HG03521 (cell line): ENCODE data around the gene ITGA5.

Source experiments
- ATAC-seq: cut with Tn5 transposase; IDR thresholded peaks from one replicate; pipeline ENCODE4 v1.9.1; 2021; ENCODE audit warnings: mild to moderate bottlenecking, moderate library complexity; ENCODE audit not compliant: unreplicated experiment

The ITGA5 gene

DNA sequence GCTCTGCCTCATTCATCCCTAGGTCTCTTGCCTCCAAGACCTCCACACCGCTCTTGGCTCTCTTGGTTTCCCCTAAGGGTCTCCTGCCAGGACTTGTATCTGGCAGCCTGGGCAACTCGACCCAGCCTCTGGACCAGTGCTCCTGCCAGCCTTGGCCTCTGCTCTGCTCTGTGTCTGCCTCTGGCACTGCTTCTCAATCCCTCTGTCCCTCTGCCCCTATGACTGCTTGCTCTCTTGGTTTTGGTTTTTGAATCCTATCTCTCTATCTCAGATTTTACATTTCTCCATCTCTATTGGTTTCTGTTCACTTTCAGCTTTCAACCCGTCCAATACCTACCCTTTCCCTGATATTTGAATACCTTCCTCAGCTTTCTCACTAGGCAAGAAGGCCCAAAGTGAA is 6.3 kb downstream of the ITGA5 start:
- no peak for ATAC-seq

DNA sequence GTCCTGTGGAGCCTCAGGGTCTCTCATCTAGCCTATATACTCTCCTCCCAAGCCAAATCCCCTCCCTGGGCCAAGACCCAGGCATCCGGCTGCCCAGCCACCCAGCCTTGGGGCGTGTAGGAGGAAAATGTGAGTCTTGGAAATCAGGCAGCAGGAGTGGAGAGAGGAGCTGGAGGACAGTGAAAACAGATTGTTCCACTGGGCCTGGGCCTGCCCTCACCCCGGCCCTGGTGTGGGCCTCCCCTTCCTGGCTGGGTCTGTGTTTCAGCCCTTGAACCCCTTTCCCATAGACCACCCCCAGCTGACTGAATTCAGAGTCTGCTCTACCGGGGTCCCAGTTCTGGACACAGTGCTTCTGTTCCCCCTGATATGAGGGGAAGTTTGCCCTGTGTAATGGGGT is 6.7 kb downstream of the ITGA5 start:
- ATAC-seq = no peak

DNA sequence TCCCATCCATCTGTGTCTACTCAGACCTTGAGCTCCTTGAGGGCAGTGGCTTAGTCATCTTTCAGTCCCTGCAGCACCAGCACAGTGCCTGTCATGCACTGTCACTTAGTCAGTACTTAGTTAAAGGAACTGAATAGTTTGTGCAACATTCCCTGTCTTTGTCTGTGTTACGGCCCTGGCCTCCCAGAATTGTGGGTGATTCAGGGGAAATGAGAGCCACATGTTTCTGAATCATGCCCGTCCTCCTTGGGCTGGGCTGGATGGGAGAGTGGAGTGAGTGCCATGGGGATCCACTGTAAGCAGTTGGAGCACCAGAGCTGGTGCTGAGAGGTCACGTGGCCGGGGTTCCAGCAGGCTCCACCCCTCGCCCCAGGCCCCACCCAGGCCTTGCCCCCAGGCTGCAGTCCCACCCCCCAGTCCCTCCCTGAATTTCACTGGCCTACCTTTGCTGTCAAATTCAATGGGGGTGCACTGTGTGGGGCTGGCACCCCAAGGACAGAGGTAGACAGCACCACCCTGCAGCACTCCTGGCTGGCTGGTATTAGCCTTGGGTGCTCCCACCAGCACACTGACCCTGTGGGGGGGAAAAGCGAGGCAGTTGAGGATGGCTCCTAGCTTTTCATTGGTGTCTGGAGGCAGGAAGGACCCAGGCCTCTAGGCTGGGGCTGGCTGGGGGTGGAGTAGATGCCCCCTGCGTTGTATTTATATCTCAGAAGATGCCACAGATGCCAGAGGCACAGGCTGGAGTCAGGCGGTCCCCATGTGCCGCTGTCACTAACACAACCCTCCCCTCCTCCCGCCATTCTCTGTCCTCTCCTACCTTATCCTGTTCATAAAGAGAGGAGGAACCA is 7.5 kb downstream of the ITGA5 start:
- ATAC-seq = no peak

DNA sequence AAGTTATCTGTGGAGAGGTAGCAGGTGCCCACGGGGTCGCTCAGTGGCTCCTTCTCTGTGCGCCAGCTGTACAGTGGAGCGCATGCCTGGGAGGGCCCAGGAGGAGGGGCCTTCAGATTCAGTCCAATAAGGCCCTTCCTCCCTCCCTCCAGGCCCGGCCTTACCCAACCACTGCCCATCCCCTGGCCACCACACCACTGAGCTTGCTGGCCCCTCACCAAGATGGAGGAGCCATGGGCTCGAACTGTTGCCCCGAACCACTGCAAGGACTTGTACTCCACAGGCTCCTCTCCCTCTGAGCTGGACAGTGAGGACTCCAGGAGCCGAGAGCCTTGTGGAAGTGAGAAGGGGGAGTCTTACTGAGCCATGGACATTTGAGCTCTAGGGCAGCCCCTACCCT is 9.8 kb downstream of the ITGA5 start:
- no peak for ATAC-seq

DNA sequence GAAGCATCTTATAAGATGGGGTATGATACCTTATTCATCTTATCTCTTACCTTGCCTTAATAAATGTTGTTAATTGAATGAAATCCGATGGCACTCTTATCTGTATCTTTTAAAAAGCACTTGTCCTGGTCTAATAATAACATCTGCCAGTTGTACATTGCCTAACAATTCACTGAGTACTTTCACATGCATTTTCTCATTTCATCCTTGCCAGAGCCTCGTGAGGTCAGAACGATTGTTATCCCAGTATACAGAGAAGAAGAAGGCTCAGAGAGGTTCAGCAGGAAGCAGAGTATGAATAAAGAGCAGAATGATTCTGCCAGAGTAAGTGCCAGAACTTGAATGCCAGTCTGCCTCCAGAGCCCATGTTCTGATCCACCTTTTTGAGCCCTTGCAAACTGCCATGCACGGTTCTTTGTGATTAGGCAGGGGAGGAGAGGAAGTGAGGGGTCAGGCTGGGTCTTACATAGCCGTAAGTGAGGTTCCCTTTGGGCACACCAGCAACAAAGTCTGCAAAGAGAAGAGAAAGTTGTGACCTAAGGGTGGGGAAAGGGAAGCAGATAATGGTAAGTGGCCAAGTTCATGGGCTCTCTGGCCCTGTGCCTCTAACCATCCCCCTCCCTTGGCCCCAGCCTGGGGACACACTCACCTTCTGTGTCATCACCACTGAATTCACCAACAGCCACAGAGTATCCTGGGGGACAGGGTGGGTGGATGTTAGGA is 11.7 kb downstream of the ITGA5 start:
- no peak for ATAC-seq

DNA sequence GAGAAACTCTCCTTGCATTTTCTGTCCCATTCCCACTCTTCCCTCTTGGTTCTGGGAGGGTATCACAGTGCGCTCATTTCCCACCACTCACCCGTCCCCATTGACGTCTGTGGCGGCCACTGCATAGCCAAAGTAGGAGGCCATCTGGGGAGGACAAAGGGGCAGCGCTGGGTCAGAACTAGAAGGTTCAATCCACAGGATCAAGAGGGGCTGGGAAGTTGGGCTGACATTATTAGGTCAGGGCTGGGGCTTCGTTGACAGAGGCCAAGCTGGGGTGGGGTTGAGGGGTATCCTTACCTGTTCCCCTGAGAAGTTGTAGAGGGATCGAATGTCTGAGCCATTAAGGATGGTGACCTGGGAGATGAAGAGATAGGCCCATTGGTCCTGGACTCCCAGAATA is 13.5 kb downstream of the ITGA5 start:
- no peak for ATAC-seq

DNA sequence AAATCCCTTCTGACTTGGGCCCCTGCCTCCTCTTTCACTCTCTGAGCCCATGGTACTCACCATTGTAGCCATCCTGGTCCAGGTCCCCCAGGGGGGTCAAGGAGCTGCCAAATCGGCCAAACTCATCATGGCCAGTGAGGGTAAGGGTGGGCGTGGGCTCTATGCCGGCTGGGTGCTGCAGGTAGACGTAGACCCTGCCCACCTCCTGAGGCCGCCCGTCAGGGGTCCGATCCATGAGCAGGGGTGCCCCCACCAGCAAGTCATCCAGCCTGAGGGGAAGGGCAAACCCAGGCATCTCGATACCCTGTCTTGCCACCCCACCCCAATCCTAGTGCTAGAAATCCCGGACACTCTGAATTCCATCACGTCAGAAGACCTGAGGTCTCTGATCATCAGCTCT is 14.0 kb downstream of the ITGA5 start:
- no peak for ATAC-seq

DNA sequence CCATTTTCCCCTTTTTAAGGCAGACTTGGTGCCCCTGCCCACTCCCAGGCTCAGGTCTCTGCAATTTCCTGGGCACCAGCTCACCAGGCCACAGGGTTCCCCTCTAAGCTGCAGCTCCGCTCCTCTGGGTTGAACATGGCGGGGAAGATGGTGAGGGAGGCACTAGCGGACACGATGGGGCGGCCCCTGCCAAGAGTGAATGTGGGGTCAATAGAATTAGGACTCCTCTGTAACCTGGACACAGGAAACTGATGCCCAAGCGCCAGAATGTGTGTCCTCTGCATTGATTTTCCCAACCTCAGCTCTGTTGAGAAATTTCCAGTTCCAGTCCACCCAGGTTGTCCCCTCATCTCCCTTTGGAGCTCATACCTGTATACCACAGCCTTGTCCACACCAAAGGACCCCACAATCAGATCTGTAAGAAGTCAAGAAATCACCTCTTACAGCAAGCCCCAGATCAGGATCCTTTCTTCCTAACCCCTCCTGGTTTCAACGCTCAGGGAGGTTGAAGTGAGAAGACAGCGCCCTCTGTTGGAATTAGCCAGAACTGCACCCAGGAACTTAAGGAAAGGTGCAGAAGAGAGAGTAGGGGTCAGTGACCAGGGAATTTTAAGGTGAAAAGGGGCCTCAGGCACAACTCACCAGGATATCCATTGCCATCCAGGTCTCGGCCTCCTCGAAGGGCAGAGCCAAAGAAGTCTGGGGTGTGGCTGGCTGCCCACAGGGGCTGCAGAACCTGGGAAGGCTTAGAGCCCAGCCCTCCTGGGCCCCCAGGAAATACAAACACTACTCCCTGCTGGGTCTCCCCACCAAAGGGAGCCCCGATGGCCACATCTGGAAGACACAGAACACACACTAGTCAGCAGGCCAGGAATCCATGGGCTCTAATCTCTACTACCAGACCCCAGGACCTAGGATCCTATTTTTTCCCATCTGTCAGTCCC is 14.7 kb downstream of the ITGA5 start:
- ATAC-seq = no peak

DNA sequence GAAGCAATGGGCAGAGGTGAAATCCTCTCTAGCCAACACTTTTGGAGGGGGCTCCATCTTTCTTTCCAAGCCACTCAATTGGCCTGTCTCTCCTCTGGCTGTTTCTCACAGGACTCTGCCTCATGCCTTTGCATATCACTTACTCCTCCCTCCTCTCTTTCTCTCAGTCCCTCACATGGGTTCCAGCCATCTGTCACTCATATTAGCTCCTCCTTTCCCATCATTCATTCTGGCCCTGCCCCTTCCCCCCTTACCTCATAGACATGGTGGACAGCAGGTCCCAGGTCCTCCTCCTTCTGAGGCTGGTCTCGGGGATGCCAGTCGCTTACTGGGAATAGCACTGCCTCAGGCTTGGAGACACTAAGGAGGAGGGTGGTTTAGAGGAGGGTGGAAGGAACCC is 17.9 kb downstream of the ITGA5 start:
- no peak for ATAC-seq

DNA sequence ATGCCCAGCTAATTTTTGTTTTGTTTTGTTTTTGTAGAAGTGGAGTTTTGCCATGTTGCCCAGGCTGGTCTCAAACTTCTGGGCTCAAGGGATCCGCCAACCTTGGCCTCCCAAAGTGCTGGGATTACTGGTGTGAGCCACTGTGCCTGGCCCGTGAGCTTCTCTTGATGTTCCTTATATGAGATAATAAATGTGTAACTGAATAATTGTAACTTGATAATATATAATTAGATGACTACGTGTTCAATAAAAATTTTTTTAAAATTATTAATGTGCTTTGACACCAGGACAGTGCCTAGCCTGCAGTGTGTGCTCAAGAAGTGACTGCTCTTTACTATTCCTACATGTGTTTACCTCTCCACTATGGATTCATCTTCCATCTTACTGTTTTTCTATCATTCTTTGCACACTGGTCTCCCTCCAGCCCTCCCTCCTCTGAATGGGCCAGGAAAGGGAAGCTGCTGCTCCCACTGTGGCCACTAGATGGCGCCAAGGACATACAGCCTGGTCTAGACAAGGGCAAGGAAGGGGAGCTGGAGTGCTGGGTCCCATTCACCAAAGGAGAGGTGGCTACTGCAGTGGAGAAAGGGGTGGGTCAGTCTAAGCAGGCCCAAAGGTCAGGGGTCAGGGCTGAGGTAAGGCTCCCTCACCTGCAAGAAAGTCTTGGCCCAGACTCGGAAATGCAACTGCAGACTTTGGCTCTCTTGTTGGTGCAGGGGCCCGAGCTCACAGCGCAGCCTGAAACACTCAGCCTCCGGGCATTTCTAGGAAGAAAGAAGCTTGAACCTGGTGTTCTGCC is 19.9 kb downstream of the ITGA5 start:
- ATAC-seq = peak; percentile 78

DNA sequence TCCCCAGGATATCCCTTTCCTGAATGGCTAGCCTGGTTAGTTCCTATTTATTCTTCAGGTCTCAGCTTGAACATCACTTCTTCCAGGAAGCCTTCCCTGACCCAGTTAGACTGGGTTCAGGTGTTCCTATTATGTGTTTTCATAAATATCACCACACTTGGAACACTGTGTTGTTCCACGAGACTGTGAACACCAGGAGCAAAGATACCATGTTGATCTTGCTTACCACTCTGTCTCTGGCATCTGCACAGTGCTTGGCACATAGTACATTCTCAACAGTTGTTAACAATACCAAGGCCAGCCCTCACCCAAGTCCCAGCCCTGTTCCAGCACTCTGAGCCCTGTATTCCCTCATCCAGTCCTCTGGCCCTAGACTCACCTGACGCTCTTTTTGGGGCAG is 20.8 kb downstream of the ITGA5 start:
- no peak for ATAC-seq

DNA sequence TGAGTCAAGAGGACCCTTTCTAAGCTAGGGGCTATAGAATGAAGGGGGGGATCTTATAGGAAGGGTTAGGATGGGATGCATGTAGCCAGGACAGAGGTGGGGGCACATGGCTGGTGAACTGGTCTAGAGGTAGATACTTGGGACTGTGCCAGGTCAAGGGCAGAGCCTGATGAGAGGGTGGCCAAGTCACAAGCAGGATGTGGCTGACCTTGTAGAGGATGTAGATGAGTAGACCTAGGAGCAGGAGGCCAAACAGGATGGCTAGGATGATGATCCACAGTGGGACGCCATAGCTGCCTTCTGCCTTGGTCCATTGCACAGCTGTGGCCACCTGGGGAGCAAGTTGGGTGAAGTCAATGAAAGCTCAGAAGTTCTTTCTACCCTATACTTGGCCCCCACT is 21.9 kb downstream of the ITGA5 start:
- ATAC-seq = no peak

DNA sequence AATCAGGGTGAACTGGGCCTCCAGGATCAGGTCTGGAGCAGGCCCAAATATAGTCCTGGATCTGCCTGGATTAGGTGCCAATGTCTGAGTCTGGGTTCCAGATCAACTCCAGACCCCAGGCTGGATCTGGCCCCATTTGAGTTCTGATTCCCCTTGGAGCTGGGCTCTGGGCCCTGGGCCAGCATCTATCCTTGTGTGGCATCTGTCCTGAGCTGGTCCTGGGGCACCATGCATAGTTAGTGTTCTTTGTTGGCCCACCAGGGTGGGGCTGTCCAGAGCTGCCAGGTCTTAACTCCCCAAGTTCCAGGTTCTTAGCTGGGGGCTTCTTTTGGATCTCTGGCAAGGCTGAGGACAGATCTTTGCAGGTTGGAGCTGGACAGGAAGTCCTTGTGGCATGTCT is 23.5 kb downstream of the ITGA5 start:
- no peak for ATAC-seq

DNA sequence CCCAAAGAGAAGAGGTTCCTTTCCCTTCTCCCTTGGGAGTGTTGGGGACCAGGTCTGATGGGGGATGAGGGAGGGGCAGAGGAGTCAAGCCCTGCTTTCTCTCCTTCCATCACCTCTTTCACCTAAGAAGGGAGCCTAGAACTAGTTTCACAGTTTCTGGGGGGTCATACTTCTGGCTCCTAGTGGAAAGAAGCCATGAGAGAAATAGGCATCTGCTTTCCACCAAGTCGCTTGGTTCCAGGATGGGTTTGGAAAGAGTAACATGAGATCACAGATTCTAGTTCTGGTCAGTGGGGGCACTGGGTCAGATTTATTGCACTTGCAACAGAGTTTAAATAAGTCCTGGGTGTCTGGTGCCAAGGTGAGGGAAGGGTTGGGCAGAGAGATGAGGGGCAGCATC is 24.1 kb downstream of the ITGA5 start:
- no peak for ATAC-seq

DNA sequence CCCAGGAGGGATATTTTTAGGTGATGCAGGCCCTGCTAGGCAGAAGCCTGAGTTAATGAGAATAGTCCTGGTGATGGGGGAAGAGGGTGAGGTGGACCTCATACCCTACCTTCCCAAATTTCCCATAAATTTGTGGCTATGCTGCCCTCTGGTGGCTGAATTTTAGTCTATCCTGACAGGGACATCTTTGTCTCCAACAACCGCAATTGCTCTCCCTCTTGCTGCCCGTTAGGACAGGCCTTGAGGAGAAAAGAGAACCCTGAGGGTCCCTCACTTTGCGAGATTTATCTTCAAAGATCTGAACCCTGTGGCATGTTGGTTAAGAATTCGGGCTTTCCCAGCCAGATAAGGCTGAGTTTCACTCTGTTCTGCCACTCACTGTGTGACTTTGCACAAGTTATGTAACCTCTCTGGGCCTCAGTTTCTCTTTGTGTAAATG is 24.8 kb downstream of the ITGA5 start:
- no peak for ATAC-seq

DNA sequence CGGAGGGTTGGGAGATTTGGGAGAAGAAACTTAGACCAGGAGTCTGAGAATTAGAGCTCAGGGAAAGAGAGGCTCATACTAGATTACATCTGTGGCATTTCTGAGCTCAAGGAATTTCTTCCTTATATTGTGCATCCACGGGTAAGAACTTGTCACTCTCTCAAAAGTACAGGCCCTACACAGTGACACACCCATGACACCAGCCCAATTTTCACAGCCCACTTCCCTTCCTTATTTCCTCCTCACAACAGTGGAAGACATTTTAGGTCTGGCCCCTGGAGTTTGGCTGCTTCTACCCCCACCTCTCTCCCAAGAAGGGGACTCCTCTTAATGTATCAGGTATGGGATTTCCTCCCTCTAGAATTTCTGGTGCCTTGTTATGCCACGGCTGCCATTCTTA is 25.3 kb downstream of the ITGA5 start:
- ATAC-seq = no peak

DNA sequence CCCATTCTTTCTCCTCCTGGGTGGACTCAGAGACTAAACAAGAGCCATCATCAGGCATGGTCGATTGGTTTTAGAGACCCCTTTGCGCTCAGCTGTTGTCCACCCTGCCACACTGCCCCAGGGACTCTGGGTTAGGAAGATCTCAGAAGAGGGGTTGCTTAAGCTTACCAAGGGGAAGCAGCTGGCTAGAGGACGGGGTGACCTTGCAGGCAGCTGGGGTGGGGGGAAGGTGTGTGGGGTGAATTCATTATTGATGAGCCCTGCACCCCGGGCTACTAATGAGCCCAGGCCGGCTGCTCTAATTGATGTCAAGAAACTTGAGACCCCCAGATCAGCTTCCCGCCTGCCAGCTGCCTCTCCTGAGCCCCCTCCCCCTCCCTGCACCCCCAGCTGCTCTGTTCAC is 25.9 kb downstream of the ITGA5 start:
- ATAC-seq = no peak

DNA sequence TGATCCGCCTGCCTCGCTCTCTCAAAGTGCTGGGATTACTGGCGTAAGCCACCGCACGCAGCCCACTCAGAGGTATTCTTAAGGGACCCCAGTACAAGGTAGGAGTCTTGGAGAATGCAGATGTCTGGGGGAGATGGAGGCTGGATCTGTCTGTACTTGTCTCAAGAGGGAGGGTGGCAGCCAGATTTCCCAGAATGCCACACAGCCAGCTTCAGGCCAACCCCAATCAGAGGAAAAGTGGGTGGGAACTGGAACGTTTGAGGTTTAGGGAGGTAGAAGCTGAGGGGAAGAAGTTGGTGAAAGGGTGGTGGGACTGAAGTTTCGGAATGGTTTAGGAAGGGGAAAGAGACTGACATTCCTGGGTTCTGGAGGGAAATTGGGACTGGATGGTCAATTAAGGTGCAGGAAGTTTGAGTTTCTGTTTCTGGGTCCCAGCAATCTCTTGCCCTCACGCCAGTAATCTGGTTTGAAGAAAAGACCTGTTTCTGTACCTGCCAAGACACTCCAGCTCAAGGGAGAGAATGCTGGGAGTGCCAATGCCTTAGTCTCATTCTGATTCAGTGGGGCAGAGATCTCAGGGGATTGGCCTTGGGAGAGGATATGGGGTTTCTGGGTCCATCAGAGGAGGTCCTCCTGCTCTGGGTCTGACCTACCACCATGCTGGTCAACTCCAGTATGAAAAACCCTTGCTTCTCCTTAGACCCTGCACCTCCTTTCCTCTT is 26.4 kb downstream of the ITGA5 start:
- ATAC-seq = no peak

DNA sequence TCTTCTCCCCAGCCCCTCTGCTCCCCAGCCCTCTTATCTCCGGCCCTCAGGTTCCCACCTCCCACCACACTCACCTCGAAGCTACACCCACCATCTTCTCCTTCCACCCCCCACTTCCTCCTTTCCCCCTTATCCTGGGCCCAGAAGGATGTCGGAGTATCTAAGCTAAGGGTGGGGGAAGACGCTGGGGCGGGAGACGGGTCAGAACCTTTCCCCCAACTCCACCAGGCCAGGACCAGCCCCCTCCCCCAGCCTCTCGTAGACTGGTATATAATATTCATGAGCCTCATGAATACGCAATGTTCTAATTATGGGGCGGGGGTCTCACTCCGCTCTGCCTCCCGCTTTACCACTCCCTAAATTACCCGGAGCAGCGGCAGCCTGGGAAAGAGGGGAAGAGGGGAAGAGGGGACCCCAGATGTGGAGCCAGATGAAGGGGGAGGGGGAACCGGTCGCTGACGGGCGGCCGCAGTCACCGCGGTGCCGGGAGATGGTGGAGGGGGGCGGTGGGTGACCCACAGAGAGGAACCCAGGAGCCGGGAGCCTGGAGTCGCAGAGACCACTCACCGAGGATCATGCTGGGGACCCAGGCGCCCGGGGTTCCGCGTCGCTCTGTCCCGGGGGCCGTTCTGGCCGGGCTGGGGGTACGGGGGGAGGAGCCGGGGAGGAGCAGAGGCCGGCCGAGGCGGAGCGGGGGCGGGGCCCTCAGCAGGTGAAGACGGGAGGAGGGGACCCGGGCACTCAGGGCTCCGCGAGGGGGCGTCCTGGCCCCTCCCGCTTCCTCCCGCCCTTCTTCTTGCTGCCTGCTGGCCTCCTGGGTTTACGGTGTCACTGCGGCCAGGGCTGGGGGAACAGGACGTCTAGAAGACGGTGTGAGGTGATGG is 28.2 kb downstream of the ITGA5 start:
- peak; percentile 47 for ATAC-seq
